Measurements from ENCODE around the gene ELFN1.
A peak's percentile ranks its signal among the peaks of the same experiment; 100 is the strongest.
"Not testable (repeated sequence)": the region's sequence is repeated elsewhere in the genome, so short reads cannot be mapped to it uniquely, and the experiment has no call there.

Gene ELFN1

GRCh38 chr7:1755783-1756625 is 85.9 kb downstream of the ELFN1 start:
- no peak for DNase-seq (ENCODE audit: low read depth in 2 of 2)

- DNase-seq (ENCODE audit: low read depth in 2 of 2), result no peak
Observed at GRCh38 chr7:1757601-1758000, 87.5 kb downstream of the ELFN1 start.

GRCh38 chr7:1758028-1758858 is 88.2 kb downstream of the ELFN1 start:
- peak; percentile 6 to 11 for DNase-seq (ENCODE audit: low read depth in 2 of 2)

- no peak for DNase-seq (ENCODE audit: low read depth in 2 of 2)
Observed at GRCh38 chr7:1758859-1759521, 88.9 kb downstream of the ELFN1 start.

GRCh38 chr7:1761097-1761496 is 91.0 kb downstream of the ELFN1 start:
- DNase-seq (ENCODE audit: low read depth in 2 of 2), result no peak

GRCh38 chr7:1761774-1762173 is 91.7 kb downstream of the ELFN1 start:
- no peak for DNase-seq (ENCODE audit: low read depth in 2 of 2)

DNA sequence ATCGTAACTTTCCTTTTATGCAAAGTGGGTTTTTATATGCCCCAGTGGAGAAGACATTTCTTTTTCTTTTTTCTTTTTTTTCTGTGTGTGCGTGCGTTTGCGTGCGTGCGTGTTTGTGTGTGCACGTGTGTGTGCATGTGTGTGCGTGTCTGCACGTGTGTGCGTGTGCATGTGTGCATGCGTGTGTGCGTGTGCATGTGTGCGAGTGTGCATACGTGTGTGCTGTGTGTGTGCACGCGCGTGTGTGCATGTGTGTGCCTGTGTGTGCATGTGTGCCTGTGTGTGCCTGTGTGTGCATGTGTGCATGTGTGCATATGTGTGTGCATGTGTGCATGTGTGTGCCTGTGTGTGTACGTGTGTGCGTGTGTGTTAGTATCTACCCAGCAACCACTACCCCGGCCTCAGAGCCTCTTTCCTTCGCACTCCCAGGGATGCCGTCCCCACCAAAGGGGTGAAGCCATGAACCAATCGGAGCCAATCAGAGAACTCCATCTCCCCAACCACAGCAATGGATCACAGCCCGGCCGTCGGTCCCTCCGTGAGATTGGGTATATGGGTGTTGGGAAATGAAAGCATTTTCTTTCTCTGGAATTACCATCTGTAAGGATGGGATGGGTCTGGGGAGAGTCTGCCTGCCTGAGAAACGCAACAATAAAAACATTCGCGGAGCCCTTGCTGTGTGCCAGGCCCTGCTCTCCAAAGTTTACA is 92.3 kb downstream of the ELFN1 start:
- no peak for DNase-seq (ENCODE audit: low read depth in 2 of 2)

GRCh38 chr7:1763033-1763432 is 93.0 kb downstream of the ELFN1 start:
- no peak for DNase-seq (ENCODE audit: low read depth in 2 of 2)

- DNase-seq (ENCODE audit: low read depth in 2 of 2), result not testable (repeated sequence)
Observed at GRCh38 chr7:1763911-1764310, 93.8 kb downstream of the ELFN1 start.

GRCh38 chr7:1765336-1765735 is 95.3 kb downstream of the ELFN1 start:
- DNase-seq (ENCODE audit: low read depth in 2 of 2), result no peak

DNA sequence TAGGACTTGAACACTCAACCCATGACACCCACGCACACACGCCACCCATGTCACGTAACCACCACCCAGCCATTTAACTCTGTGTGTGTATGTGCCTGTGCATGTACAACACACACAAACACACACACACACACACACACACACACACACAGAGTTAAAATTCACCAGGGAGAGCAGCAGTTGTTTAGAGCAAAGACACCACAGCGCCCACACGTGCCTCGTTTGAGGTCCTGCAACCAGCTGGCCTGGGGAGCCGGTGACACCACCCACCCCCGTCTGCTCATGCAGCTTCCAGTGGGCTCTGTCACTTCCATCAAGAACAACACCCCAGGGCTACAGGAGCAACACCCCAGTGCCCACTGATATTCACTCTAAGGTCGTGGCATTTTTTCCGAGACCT is 97.4 kb downstream of the ELFN1 start:
- DNase-seq (ENCODE audit: low read depth in 2 of 2), result no peak

GRCh38 chr7:1768832-1769231 is 98.8 kb downstream of the ELFN1 start:
- DNase-seq (ENCODE audit: low read depth in 2 of 2), result no peak

GRCh38 chr7:1769286-1770200 is 99.5 kb downstream of the ELFN1 start:
- DNase-seq (ENCODE audit: low read depth in 2 of 2), result no peak

DNA sequence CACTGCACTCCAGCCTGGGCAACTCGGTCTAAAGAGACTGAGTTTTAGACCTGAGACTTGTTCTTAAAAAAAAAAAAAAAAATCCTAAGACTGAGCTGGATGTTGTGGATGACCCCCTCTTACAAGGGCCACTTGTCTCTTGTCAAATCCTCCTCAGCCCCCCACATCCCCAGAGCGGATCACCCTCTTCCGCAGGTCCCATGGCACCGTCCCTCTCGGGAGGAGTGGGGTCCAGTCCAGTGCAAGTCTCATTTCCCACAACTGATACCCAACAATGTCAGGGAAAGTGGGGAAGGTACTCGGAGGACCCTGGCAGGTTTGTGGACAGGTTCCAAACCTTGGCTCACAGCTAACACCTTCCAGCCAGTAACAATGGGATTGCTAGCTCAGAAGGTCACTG is 100.3 kb downstream of the ELFN1 start:
- DNase-seq (ENCODE audit: low read depth in 2 of 2), result no peak

GRCh38 chr7:1775389-1775788 is 105.3 kb downstream of the ELFN1 start:
- DNase-seq (ENCODE audit: low read depth in 2 of 2), result no peak

- no peak for DNase-seq (ENCODE audit: low read depth in 2 of 2)
Observed at GRCh38 chr7:1777122-1777521, 107.0 kb downstream of the ELFN1 start.

DNA sequence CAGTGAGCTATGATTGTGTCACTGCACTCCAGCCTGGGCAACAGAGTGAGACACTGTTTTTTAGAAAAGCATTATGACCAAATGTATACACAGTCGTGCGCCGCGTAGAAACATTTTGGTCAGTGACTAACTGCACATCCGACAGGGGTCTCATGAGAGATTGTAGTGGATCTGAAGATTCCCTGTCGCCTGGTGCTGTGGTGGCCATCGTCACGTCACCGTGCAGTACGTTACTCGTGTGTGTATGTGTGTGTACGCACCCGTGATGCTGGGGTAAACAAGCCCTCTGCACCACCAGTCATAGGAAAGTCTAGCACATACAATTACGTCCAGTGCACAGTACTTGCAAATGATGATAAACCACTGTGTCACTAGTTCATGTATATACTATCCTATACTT is 109.4 kb downstream of the ELFN1 start:
- no peak for DNase-seq (ENCODE audit: low read depth in 2 of 2)

DNA sequence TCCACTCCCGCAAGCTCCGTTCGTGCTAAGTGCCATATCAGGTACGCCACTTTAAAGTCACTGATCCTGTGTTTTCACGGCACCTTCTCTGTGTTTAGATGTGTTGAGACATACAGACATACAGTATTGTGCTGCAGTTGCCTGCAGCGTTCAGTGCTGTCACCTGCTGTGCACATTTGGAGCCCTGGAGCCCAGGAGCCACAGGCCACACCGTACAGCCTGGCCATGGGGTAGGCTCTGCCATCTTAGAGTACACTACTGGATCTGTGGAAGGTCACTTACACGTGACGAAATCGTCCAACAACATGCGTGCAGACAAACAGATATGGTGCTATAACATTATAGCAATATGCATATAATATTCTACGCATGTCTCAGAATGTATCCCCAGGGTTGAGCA is 111.3 kb downstream of the ELFN1 start:
- DNase-seq (ENCODE audit: low read depth in 2 of 2), result no peak

DNA sequence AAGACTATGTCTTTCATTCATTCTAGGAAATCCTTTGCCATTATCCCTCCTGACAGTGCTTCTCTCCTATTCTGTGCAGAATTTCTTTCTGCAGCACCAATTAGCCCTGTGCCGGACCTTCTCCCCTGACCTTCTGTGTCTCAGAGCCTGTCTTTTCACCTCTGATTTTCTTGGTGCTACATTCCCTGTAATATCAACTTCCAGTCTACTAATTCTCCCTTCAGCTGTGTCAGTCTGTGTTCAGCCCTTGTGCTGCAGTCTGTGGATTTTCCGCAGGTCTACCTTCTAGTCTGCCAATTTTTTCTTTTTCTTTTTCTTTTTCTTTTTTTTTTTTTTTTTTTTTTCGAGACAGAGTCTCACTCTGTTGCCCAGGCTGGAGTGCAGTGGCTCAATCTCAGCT is 115.8 kb downstream of the ELFN1 start:
- DNase-seq (ENCODE audit: low read depth in 2 of 2), result no peak

DNA sequence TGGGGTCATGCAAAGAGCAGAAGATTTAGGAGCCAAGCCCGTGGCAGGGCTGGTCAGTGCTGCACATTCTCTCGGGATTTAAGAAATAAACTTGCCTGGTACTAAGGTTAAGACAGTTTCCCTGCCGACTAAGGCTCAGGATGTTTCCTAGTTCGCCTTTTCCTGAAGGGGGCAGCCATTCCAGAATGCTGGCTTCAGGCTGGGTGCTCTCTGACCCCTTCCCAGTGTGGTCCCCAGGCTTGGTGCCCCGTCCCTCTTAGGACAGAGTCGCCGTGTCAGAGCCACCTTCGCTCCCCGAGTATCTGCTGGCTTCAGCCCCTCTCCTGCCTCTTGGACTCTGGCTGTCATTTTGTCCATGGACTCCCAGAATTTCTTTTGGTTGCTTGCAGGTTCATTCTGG is 117.2 kb downstream of the ELFN1 start:
- no peak for DNase-seq (ENCODE audit: low read depth in 2 of 2)

All from fibroblast of skin of left quadriceps (primary cell).